GM12801 (cell line): ENCODE results near the gene CCDC134.

Source experiments
- CTCF ChIP-seq: IDR thresholded peaks from one replicate; pipeline ENCODE4 v1.5.1; 2011; ENCODE audit warnings: control low read depth; ENCODE audit not compliant: insufficient read length; ENCODE audit errors: extremely low read depth

Gene CCDC134

GRCh38 chr22:41776381-41776780, 24.1 kb upstream of the CCDC134 start:
- TF ChIP-seq CTCF, result no peak

DNA sequence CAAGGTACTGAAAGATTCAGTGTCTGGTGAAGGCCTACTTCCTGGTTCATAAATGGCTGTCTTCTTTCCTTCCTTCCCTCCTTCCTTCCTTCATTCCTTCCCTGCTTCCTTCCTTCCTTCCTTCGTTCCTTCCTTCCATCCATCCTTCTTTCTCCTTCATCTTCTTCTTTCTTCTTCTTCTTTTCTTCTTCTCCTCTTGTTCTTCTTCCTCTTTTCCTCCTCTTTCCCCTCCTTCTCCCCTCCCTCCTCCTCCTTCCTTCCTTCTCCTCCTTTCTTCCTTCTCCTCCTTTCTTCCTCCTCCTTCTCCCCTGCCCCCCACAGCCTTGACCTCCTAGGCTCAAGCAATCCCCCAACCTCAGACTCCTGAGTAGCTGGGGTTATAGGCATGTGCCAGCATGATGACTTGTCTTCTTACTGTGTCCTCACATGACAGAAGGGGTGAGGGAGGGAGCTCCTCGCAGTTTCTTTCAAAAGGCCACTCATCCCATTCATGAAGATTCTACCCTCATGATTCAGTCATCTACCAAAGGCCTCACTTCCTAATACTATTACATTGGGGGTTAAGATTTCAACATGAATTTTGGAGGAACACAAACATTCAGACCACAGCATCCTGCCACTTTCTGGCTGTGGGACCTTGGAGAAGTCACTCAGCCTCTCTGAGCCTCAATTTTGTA, 22.6 kb upstream of the CCDC134 start:
- TF ChIP-seq CTCF, result no peak

DNA sequence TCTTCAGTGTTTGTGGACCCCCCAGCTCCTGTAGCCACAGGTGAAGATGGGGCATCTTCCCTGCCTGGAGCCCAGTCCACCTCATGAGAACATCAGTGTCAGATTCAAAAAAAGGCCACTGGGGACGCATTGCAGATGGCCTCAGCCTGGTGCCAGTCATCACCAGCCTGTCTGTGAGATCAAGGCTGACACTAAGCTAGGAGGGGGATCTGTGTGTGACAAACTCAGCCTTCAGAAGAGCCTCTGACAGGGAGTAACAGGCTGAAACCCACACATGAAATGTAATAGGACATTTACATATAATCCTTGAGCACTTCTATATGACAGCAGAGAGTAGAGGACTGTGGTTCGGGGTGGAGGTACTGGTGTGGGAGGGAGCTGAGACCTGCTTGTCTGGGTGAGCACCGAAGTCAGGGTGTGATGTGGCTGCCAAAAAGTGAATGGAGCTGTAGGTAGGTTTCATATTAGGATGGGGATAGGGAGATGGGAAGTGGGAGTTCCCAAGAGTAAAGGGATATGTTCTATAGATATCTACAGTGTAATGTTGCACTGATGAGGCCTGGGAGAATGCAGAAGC, 20.5 kb upstream of the CCDC134 start:
- TF ChIP-seq CTCF, result no peak

DNA sequence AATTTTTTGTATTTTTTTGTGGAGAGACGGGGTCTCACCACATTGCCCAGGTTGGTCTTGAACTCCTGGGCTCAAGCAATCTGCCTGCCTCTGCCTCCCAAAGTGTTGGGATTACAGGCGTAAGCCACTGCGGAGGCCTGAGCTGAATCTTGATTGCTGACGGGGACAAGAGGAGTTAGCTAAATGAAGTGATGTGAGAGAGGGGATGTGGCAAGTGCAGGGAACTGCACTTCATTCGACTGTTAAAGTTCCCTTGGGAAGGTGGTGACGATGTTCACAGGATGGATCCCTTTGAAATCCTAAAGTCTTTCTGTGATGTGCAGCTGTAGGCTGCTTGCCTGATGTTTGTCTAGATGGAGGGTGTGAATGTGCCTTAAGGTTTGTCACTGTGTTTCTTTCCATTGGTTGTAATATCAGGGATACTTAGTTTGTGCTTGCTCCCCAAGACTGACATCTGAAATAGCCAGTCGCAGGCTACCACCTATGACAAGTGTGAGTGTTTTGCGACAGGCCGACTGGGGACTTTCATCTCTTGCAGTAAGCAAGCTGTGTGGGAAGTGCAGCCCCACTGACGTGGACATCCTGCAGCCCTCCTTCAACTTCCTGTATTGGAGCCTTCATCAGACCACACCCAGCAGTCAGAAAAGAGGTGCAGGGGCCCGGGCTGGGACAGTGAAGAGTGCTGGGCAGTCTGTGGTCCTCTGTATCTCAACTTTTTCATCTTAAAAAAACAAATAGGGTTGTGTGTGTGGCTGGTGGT, 19.6 kb upstream of the CCDC134 start:
- TF ChIP-seq CTCF, result no peak

GRCh38 chr22:41781507-41781906, 19.0 kb upstream of the CCDC134 start:
- TF ChIP-seq CTCF, result no peak

DNA sequence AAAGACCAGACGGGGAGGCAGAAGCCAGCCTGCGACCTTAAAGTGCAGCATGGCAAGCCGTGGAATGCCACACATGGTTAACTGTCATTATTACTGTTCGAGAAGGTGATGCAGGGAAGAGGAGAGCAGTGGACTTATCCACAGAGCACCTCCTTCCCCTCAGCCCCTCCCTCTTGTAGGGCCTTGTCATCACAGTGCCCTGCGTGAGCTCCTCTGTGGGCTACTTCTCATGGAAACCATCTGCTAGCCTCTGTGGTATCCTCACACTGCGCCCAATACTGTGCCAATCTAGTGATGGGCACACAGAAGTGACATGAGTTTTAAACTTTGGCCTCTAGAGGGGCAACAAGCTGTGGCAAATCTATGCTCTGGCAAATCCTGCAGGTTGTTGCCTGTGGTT, 18.2 kb upstream of the CCDC134 start:
- TF ChIP-seq CTCF, result no peak

DNA sequence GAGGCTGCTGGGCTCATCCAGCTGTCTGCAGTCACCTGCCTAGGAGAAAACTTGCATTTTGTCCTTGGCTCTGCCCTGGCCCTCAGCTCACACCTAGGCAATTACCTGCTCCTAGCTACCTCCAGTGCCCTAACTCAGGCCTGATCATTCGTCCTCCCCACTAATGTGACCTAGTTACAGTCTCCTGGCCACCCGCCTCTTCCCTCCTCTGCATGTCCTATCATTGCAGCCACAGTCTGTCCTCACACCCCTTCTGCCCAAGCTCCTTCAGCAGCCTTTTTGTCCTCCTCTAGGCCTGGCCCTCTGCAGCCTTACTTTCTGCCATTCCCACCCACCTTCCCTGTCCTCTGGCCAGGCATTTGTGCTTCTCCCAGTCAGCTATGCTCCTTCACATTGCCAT, 17.7 kb upstream of the CCDC134 start:
- no peak for TF ChIP-seq CTCF
